HCT116 (cell line): ENCODE results near the gene EVC. TPM values are rescaled to one million over a fixed set of nuclear protein-coding genes. Genes with fewer than 3 reads are reported as not detected.

ENCODE experiments used
- ATAC-seq: fragments of 200-7000 bp; cut with Tn5 transposase; 2 replicates; pipeline ENCODE4 v1.9.1; 2020; ENCODE audit warnings: mild to moderate bottlenecking, moderate library complexity
- BruUV-seq: library from RNA; stranded (reverse); fragments of 400-500 nt; replicated peaks from 2 replicates; lab custom pipeline; 2021; lab: Mats Ljungman, UMichigan
- CTCF ChIA-PET: fragments of 300-600 bp; sonication (Branson Sonifier 250); formaldehyde crosslinking; loops from one replicate; lab custom pipeline; 2021; ENCODE audit warnings: antibody characterized with exemption; lab: Charles Lee
- POLR2A ChIA-PET: fragments of 300-600, 350-600 bp; sonication (Branson Sonifier 250); formaldehyde crosslinking; loops from one replicate; lab custom pipeline; 2021; ENCODE audit warnings: antibody characterized with exemption; lab: Charles Lee
- RAD21 ChIA-PET, 2 experiments: fragments of 300-600 bp; sonication (Branson Sonifier 250); formaldehyde crosslinking; loops; one replicate each; lab custom pipeline; 2023; ENCODE audit warnings: low total read pairs in 2 of 2; ENCODE audit not compliant: uncharacterized antibody in 2 of 2, unreplicated experiment in 2 of 2, low non-redundant PET in 1 of 2; lab: Charles Lee
- DNase-seq: peaks from one replicate; pipeline ENCODE4 v3.0.0-alpha.2; 2010; ENCODE audit warnings: low read depth, low spot score
- H2AFZ ChIP-seq: fragments of 200-600 bp; shearing (Covaris generic), sonication (generic); 2 replicates; pipeline ENCODE4 v1.6.1; 2017; ENCODE audit warnings: low read depth, mixed run types, mixed read lengths, antibody characterized with exemption, low read length; ENCODE audit not compliant: poor library complexity, severe bottlenecking
- H3K27ac ChIP-seq: 2 replicates; pipeline ENCODE4 v1.5.1; 2012; ENCODE audit warnings: low read depth, low read length
- H3K27me3 ChIP-seq: fragments of 200-600 bp; sonication (generic); 2 replicates; pipeline ENCODE4 v1.6.1; 2016; ENCODE audit warnings: mixed run types, low read length, mixed read lengths; ENCODE audit not compliant: insufficient read depth
- H3K36me3 ChIP-seq, 2 experiments: fragments of 200-500 bp in 1 of 2; fragments of 200-600 bp in 1 of 2; sonication (Bioruptor generic) in 1 of 2; sonication (generic) in 1 of 2; 2 replicates each; pipeline versions ENCODE4 v1.5.1 to v1.6.1; 2014 to 2016; ENCODE audit warnings: low read length in 2 of 2, inconsistent platforms in 1 of 2, mixed read lengths in 1 of 2, mixed run types in 1 of 2; ENCODE audit not compliant: insufficient read depth in 2 of 2, control insufficient read depth in 1 of 2
- H3K4me1 ChIP-seq, 2 experiments: fragments of 200-600 bp in 1 of 2; sonication (generic) in 1 of 2; 2 replicates each; pipeline versions ENCODE4 v1.5.1 to v1.6.1; 2012 to 2017; ENCODE audit warnings: low read length in 2 of 2, inconsistent platforms in 1 of 2, mild to moderate bottlenecking in 1 of 2, mixed read lengths in 1 of 2, mixed run types in 1 of 2, moderate library complexity in 1 of 2; ENCODE audit not compliant: insufficient read depth in 2 of 2, control insufficient read depth in 1 of 2
- H3K4me2 ChIP-seq: fragments of 200-600 bp; sonication (generic); 2 replicates; pipeline ENCODE4 v1.6.1; 2017; ENCODE audit warnings: mixed run types, low read length, mixed read lengths
- H3K4me3 ChIP-seq, 2 experiments: fragments of 200-600 bp in 1 of 2; sonication (generic) in 1 of 2; replicated peaks in 1 of 2; 2 replicates each; pipeline ENCODE4 v1.5.1; 2011 to 2016; ENCODE audit warnings: low read length in 2 of 2, control low read depth in 1 of 2, low read depth in 1 of 2, mild to moderate bottlenecking in 1 of 2, mixed read lengths in 1 of 2, mixed run types in 1 of 2
- H3K79me2 ChIP-seq: fragments of 200-600 bp; sonication (generic); 2 replicates; pipeline ENCODE4 v1.6.1; 2017; ENCODE audit warnings: mild to moderate bottlenecking, mixed run types, low read length, moderate library complexity, mixed read lengths; ENCODE audit not compliant: insufficient read depth
- H3K9ac ChIP-seq: fragments of 200-600 bp; sonication (generic); 2 replicates; pipeline ENCODE4 v1.6.1; 2016; ENCODE audit warnings: low read length, mixed read lengths
- H3K9me2 ChIP-seq: fragments of 200-600 bp; sonication (generic), shearing (Covaris generic); 2 replicates; pipeline ENCODE4 v1.6.1; 2017; ENCODE audit warnings: mixed run types, mild to moderate bottlenecking, moderate library complexity; ENCODE audit not compliant: insufficient read depth
- H3K9me3 ChIP-seq, 2 experiments: fragments of 200-500 bp in 1 of 2; fragments of 200-600 bp in 1 of 2; sonication (Bioruptor generic) in 1 of 2; sonication (generic) in 1 of 2; 2 replicates each; pipeline ENCODE4 v1.6.1; 2014 to 2017; ENCODE audit warnings: low read length in 2 of 2, mixed read lengths in 2 of 2, inconsistent platforms in 1 of 2, low read depth in 1 of 2, mild to moderate bottlenecking in 1 of 2, mixed run types in 1 of 2, moderate library complexity in 1 of 2; ENCODE audit not compliant: control insufficient read depth in 1 of 2, insufficient read depth in 1 of 2
- H4K20me1 ChIP-seq: fragments of 200-600 bp; sonication (generic), shearing (Covaris generic); 2 replicates; pipeline ENCODE4 v1.6.1; 2017; ENCODE audit warnings: mixed run types, mild to moderate bottlenecking, moderate library complexity; ENCODE audit not compliant: insufficient read depth
- CBX3 ChIP-seq: IDR thresholded peaks from 2 replicates; pipeline ENCODE4 v1.6.1; 2012; ENCODE audit warnings: low read depth
- CEBPB ChIP-seq: IDR thresholded peaks from 2 replicates; pipeline ENCODE4 v1.6.1; 2012; ENCODE audit warnings: low read depth
- EGR1 ChIP-seq: IDR thresholded peaks from 2 replicates; pipeline ENCODE4 v1.6.1; 2012; ENCODE audit warnings: low read depth
- ELF1 ChIP-seq: IDR thresholded peaks from 2 replicates; pipeline ENCODE4 v1.6.1; 2012; ENCODE audit warnings: low read depth, borderline replicate concordance
- EZH2 ChIP-seq: fragments of 200-600 bp; sonication (generic); IDR thresholded peaks from 2 replicates; pipeline ENCODE4 v1.6.1; 2017; ENCODE audit warnings: antibody characterized with exemption, mixed run types
- POLR2AphosphoS5 ChIP-seq: IDR thresholded peaks from 2 replicates; pipeline ENCODE4 v1.6.1; 2011; ENCODE audit warnings: mild to moderate bottlenecking, low read depth, low read length, moderate library complexity
- RAD21 ChIP-seq: IDR thresholded peaks from 2 replicates; pipeline ENCODE4 v1.6.1; 2012; ENCODE audit warnings: low read depth, mild to moderate bottlenecking
- SIN3A ChIP-seq: IDR thresholded peaks from 2 replicates; pipeline ENCODE4 v1.6.1; 2012; ENCODE audit warnings: low read depth
- SRF ChIP-seq: IDR thresholded peaks from 2 replicates; pipeline ENCODE4 v1.6.1; 2012; ENCODE audit warnings: low read depth
- ZFX ChIP-seq: fragments of 450-650 bp; IDR thresholded peaks from 2 replicates; pipeline ENCODE4 v1.6.1; 2017
- intact Hi-C: fragments of 100-400 bp; cut with micrococcal nuclease; formaldehyde crosslinking; loops from 2 replicates; pipeline ENCODE4 v1.10.0; 2022
- total RNA-seq: library from RNA; stranded (reverse); gene quantifications from one replicate; pipeline ENCODE4 v1.2.1, GENCODE V29; 2021; ENCODE audit not compliant: unreplicated experiment
- TF ChIP-seq, protein P1 (sequence below), 3 experiments: fragments of 200-600 bp in 1 of 3; sonication (generic) in 1 of 3; IDR thresholded peaks in 2 of 3; conservative IDR thresholded peaks in 1 of 3; 2 replicates each; pipeline ENCODE4 v1.5.1; 2012 to 2017; ENCODE audit warnings: low read depth in 2 of 3, low read length in 2 of 3, antibody characterized with exemption in 1 of 3, borderline replicate concordance in 1 of 3, control low read depth in 1 of 3, mild to moderate bottlenecking in 1 of 3, mixed read lengths in 1 of 3, mixed run types in 1 of 3, moderate library complexity in 1 of 3; ENCODE audit not compliant: insufficient read depth in 1 of 3
- TF ChIP-seq, protein P2 (sequence below): IDR thresholded peaks from 2 replicates; pipeline ENCODE4 v1.6.1; 2011; ENCODE audit warnings: mild to moderate bottlenecking, low read length, moderate library complexity; ENCODE audit not compliant: insufficient replicate concordance; ENCODE audit errors: extremely low read depth

EVC gene
- total RNA-seq, 1 experiment from 2014 or later = 0.15 TPM

DNA sequence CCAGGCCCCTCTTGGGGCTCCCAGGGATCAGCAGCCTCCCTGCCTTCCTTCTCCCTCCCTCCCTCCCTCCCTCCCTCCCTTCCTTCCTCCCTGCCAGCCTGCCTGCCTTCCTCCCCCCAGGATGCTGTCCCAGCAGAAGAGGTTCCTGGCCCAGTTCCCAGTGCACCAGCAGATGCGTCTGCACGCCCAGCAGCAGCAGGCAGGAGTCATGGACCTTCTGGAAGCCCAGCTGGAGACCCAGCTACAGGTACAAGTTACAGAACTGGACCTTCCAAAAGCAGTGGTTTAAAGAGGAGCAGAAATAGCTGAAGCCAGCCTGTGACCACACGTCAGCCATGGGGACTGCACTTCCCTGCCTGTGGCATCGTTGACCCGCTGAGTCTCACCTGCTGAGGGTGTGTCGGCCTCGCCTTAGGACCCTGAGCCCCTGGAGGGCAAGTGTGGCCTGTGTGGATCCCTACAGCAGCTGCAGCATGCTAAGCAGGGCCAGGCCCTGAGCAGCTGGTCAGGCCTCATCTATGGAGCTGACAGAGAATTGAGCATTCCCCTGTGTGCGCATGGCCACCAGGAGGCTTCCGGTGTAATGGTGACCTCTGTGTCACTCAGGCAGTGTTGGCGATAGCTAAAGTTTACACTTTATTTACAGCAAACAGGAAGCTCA lies 97.2 kb downstream of the EVC start (continued):
- TF ChIP-seq, protein P1, sequence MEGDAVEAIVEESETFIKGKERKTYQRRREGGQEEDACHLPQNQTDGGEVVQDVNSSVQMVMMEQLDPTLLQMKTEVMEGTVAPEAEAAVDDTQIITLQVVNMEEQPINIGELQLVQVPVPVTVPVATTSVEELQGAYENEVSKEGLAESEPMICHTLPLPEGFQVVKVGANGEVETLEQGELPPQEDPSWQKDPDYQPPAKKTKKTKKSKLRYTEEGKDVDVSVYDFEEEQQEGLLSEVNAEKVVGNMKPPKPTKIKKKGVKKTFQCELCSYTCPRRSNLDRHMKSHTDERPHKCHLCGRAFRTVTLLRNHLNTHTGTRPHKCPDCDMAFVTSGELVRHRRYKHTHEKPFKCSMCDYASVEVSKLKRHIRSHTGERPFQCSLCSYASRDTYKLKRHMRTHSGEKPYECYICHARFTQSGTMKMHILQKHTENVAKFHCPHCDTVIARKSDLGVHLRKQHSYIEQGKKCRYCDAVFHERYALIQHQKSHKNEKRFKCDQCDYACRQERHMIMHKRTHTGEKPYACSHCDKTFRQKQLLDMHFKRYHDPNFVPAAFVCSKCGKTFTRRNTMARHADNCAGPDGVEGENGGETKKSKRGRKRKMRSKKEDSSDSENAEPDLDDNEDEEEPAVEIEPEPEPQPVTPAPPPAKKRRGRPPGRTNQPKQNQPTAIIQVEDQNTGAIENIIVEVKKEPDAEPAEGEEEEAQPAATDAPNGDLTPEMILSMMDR (IDR thresholded peaks at IDR 0.05 in 2 of 3, conservative IDR thresholded peaks at IDR 0.05 in 1 of 3; ENCODE audit: borderline replicate concordance in 1 of 3, insufficient read depth in 1 of 3, low read depth in 2 of 3, low read length in 2 of 3) = no peak
- TF ChIP-seq EZH2 = no peak
- TF ChIP-seq, protein P2, sequence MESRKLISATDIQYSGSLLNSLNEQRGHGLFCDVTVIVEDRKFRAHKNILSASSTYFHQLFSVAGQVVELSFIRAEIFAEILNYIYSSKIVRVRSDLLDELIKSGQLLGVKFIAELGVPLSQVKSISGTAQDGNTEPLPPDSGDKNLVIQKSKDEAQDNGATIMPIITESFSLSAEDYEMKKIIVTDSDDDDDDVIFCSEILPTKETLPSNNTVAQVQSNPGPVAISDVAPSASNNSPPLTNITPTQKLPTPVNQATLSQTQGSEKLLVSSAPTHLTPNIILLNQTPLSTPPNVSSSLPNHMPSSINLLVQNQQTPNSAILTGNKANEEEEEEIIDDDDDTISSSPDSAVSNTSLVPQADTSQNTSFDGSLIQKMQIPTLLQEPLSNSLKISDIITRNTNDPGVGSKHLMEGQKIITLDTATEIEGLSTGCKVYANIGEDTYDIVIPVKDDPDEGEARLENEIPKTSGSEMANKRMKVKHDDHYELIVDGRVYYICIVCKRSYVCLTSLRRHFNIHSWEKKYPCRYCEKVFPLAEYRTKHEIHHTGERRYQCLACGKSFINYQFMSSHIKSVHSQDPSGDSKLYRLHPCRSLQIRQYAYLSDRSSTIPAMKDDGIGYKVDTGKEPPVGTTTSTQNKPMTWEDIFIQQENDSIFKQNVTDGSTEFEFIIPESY = no peak
- no peak for TF ChIP-seq RAD21
- TF ChIP-seq, all 23 proteins: peak for 0

- Histone ChIP-seq H3K4me1 (no peaks in the 10 kb centered on the region), H3K9me2 (no peaks in the 10 kb centered on the region), H3K4me2 (no peak overlapping the region), H3K9ac (no peak overlapping the region), H3K27me3 (no peaks in the 10 kb centered on the region), H3K9me3 (no peaks in the 10 kb centered on the region), H3K36me3 (no peaks in the 10 kb centered on the region), H3K4me3 (no peak overlapping the region), H2AFZ (no peak overlapping the region), H4K20me1 (no peaks in the 10 kb centered on the region), H3K79me2 (no peaks in the 10 kb centered on the region), H3K27ac (no peak overlapping the region)
- ATAC-seq = no peak
- POLR2A ChIA-PET = no interaction called here
- BruUV-seq = no TSS peak
- RAD21 ChIA-PET = no interaction called here
- DNase-seq = no peak
- TF ChIP-seq ELF1 (no peak), CEBPB (no peak), ZFX (no peak), EGR1 (no peak), CBX3 (no peak), SIN3A (no peak), SRF (no peak), POLR2AphosphoS5 (no peak)
- TF ChIP-seq, protein P2 = no peak
- TF ChIP-seq, protein P1 (IDR thresholded peaks at IDR 0.05 in 2 of 3, conservative IDR thresholded peaks at IDR 0.05 in 1 of 3; ENCODE audit: borderline replicate concordance in 1 of 3, insufficient read depth in 1 of 3, low read depth in 2 of 3, low read length in 2 of 3) = no peak
- intact Hi-C loops = no loop called here
- CTCF ChIA-PET = interaction anchor here (2.7 kb wide), 1 partner anchor 12 kb away, joined by 14 read pairs; no protein-coding TSS in a partner anchor
Measured at GRCh38 chr4:5809216-5809776, 98.3 kb downstream of the EVC start.
